Caco-2 (cell line): ENCODE data around the gene NDRG4. TPM values are rescaled to one million over a fixed set of nuclear protein-coding genes. Genes with fewer than 3 reads are reported as not detected.

Experiments
- BruUV-seq: library from RNA; stranded (reverse); fragments of 400-500 nt; replicated peaks from 2 replicates; lab custom pipeline; 2021; lab: Mats Ljungman, UMichigan
- CTCF ChIA-PET: fragments of 300-600 bp; sonication (Branson Sonifier 250); formaldehyde crosslinking; loops from one replicate; lab custom pipeline; 2022; ENCODE audit warnings: antibody characterized with exemption; lab: Charles Lee
- POLR2A ChIA-PET: fragments of 300-600 bp; sonication (Branson Sonifier 250); formaldehyde crosslinking; loops from one replicate; lab custom pipeline; 2022; ENCODE audit warnings: antibody characterized with exemption; lab: Charles Lee
- DNase-seq, 2 experiments: peaks; one replicate each; pipeline versions ENCODE4 v3.0.0 to v3.0.0-alpha.2; 2020 to 2022
- H3K27me3 ChIP-seq: replicated peaks from 2 replicates; pipeline ENCODE4 v1.6.0; 2011; ENCODE audit warnings: low read length; ENCODE audit not compliant: control insufficient read depth, insufficient read depth
- H3K36me3 ChIP-seq: 2 replicates; pipeline ENCODE4 v1.5.1; 2011; ENCODE audit warnings: low read length; ENCODE audit not compliant: control insufficient read depth, insufficient read depth
- H3K4me1 ChIP-seq: fragments of 250-450 bp; sonication (Bioruptor Pico); 2 replicates; pipeline ENCODE4 v1.5.1; 2020; ENCODE audit warnings: mild to moderate bottlenecking
- H3K4me3 ChIP-seq: 2 replicates; pipeline ENCODE4 v1.5.1; 2011; ENCODE audit warnings: low read depth, mild to moderate bottlenecking, control low read depth, low read length
- H3K9me3 ChIP-seq: fragments of 250-450 bp; sonication (Bioruptor Pico); 2 replicates; pipeline ENCODE4 v1.5.1; 2020; ENCODE audit warnings: mild to moderate bottlenecking, moderate library complexity
- H3K27ac Mint-ChIP-seq: one replicate; pipeline ENCODE4 v1.8.0; 2022; ENCODE audit warnings: mixed read lengths; ENCODE audit not compliant: unreplicated experiment
- H3K27me3 Mint-ChIP-seq: one replicate; pipeline ENCODE4 v1.8.0; 2022; ENCODE audit warnings: mixed read lengths; ENCODE audit not compliant: insufficient read depth, unreplicated experiment
- H3K36me3 Mint-ChIP-seq: one replicate; pipeline ENCODE4 v1.8.0; 2022; ENCODE audit warnings: mild to moderate bottlenecking, mixed read lengths; ENCODE audit not compliant: insufficient read depth, unreplicated experiment
- H3K4me1 Mint-ChIP-seq: one replicate; pipeline ENCODE4 v1.8.0; 2022; ENCODE audit warnings: low read depth, mixed read lengths; ENCODE audit not compliant: unreplicated experiment
- H3K4me3 Mint-ChIP-seq: one replicate; pipeline ENCODE4 v1.8.0; 2022; ENCODE audit warnings: mild to moderate bottlenecking, moderate library complexity, mixed read lengths; ENCODE audit not compliant: unreplicated experiment
- H3K9me3 Mint-ChIP-seq: one replicate; pipeline ENCODE4 v1.8.0; 2022; ENCODE audit warnings: mixed read lengths; ENCODE audit not compliant: unreplicated experiment
- CTCF ChIP-seq, 2 experiments: fragments of 200-600 bp in 1 of 2; IDR thresholded peaks; 1 replicate in 1 of 2; 2 replicates in 1 of 2; pipeline versions ENCODE4 v1.5.1 to v1.8.0; 2011 to 2022; ENCODE audit warnings: antibody characterized with exemption in 1 of 2, control low read depth in 1 of 2, inconsistent platforms in 1 of 2, low read depth in 1 of 2, low read length in 1 of 2, mild to moderate bottlenecking in 1 of 2, moderate library complexity in 1 of 2; ENCODE audit not compliant: insufficient read depth in 1 of 2, severe bottlenecking in 1 of 2, unreplicated experiment in 1 of 2
- intact Hi-C: fragments of 100-400 bp; cut with micrococcal nuclease; formaldehyde crosslinking; loops from one replicate; pipeline ENCODE4 v1.10.0; 2022; ENCODE audit not compliant: unreplicated experiment
- total RNA-seq: library from RNA; stranded (reverse); gene quantifications from 2 replicates; pipeline ENCODE4 v1.2.3, GENCODE V29; 2022

The NDRG4 gene
- total RNA-seq, 1 experiment from 2014 or later = 10.7 TPM

- BruUV-seq = no TSS peak
- Mint-ChIP-seq H3K4me3 (no peak overlapping the region), H3K27me3 (peaks cover 12% of the 10 kb centered on the region), H3K27ac (no peak overlapping the region), H3K9me3 (no peaks in the 10 kb centered on the region), H3K36me3 (no peaks in the 10 kb centered on the region), H3K4me1 (no peaks in the 10 kb centered on the region)
- TF ChIP-seq CTCF (IDR thresholded peaks at IDR 0.05; ENCODE audit: insufficient read depth in 1 of 2, low read depth in 1 of 2, low read length in 1 of 2, severe bottlenecking in 1 of 2, unreplicated experiment in 1 of 2) = no peak
- H3K4me1 ChIP-seq = no peaks in the 10 kb centered on the region
- intact Hi-C loops = no loop called here
- H3K36me3 ChIP-seq = no peaks in the 10 kb centered on the region
- H3K4me3 ChIP-seq = no peak overlapping the region
- ChIA-PET POLR2A (no interaction called here), CTCF (no interaction called here)
- H3K9me3 ChIP-seq = no peaks in the 10 kb centered on the region
- DNase-seq = no peak
- no peaks in the 10 kb centered on the region; the same call in 1 of the 2 replicates for H3K27me3 ChIP-seq
These were observed 27.1 kb upstream of the NDRG4 start for GRCh38 chr16:58472827-58473226.

- ChIA-PET CTCF (interaction anchor here (0.6 kb wide), 1 partner anchor 47 kb away, joined by 3 read pairs; no protein-coding TSS in a partner anchor), POLR2A (no interaction called here)
- Mint-ChIP-seq H3K27ac (no peak overlapping the region), H3K36me3 (no peaks in the 10 kb centered on the region), H3K27me3 (peaks cover 12% of the 10 kb centered on the region), H3K4me1 (no peaks in the 10 kb centered on the region), H3K9me3 (no peaks in the 10 kb centered on the region), H3K4me3 (no peak overlapping the region)
- no peak for TF ChIP-seq CTCF (IDR thresholded peaks at IDR 0.05; ENCODE audit: insufficient read depth in 1 of 2, low read depth in 1 of 2, low read length in 1 of 2, severe bottlenecking in 1 of 2, unreplicated experiment in 1 of 2)
- H3K27me3 ChIP-seq = no peaks in the 10 kb centered on the region
- intact Hi-C loops = no loop called here
- H3K9me3 ChIP-seq = no peaks in the 10 kb centered on the region
- H3K4me3 ChIP-seq = no peak overlapping the region
- H3K36me3 ChIP-seq = no peaks in the 10 kb centered on the region
- no TSS peak for BruUV-seq
- H3K4me1 ChIP-seq = no peaks in the 10 kb centered on the region
- no peak for DNase-seq
These were observed 25.6 kb upstream of the NDRG4 start for GRCh38 chr16:58474296-58474695.

GRCh38 chr16:58475091-58475619, 24.8 kb upstream of the NDRG4 start:
- POLR2A ChIA-PET = no interaction called here
- H3K27ac Mint-ChIP-seq = no peak overlapping the region
- no peaks in the 10 kb centered on the region for H3K36me3 Mint-ChIP-seq
- H3K4me3 Mint-ChIP-seq = no peak overlapping the region
- BruUV-seq = no TSS peak
- no peak for DNase-seq
- intact Hi-C loops = no loop called here
- Histone ChIP-seq H3K36me3 (no peaks in the 10 kb centered on the region), H3K9me3 (no peaks in the 10 kb centered on the region), H3K4me3 (no peak overlapping the region), H3K4me1 (no peaks in the 10 kb centered on the region), H3K27me3 (no peaks in the 10 kb centered on the region)
- no peak for TF ChIP-seq CTCF (IDR thresholded peaks at IDR 0.05; ENCODE audit: insufficient read depth in 1 of 2, low read depth in 1 of 2, low read length in 1 of 2, severe bottlenecking in 1 of 2, unreplicated experiment in 1 of 2)
- H3K4me1 Mint-ChIP-seq = no peaks in the 10 kb centered on the region
- H3K9me3 Mint-ChIP-seq = no peaks in the 10 kb centered on the region
- CTCF ChIA-PET = interaction anchor here (0.5 kb wide), 1 partner anchor 186 kb away, joined by 4 read pairs; no protein-coding TSS in a partner anchor
- peaks cover 13% of the 10 kb centered on the region for H3K27me3 Mint-ChIP-seq
